GM12873 (cell line): ENCODE measurements around the gene ANGPT4.

Source experiments
- TF ChIP-seq, protein P1 (sequence below): IDR thresholded peaks from 2 replicates; pipeline ENCODE4 v1.5.1; 2012; ENCODE audit warnings: low read depth, mild to moderate bottlenecking, moderate library complexity, low read length, control low read depth; ENCODE audit not compliant: insufficient read depth; ENCODE audit errors: missing control alignments

ANGPT4 gene

DNA sequence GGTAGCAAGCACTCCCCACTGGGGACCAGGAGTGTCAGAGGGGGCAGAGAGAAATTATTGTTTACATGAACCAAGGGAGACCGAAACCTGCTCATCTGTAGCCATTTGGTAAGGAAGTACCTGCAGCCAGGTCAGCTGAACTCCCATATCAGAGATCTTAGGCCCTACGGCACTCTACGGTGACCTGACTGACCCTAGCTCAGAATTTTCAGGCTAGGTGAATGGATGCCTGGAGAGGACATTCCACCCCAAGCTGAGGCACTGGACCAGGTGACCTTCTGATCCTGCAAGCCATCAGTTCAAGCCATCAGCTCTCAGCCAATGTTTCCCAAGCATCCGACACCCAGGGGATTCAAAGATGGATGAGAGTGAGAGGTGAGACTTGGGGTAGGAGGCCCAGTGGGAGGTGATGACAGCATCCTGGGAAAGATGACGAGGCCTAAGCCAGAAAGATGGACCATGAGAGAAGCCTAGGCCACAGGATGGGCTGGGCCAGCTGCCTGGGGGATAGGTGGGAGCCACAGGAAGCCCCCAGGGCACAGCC lies 2.8 kb downstream of the ANGPT4 start:
- TF ChIP-seq, protein P1, sequence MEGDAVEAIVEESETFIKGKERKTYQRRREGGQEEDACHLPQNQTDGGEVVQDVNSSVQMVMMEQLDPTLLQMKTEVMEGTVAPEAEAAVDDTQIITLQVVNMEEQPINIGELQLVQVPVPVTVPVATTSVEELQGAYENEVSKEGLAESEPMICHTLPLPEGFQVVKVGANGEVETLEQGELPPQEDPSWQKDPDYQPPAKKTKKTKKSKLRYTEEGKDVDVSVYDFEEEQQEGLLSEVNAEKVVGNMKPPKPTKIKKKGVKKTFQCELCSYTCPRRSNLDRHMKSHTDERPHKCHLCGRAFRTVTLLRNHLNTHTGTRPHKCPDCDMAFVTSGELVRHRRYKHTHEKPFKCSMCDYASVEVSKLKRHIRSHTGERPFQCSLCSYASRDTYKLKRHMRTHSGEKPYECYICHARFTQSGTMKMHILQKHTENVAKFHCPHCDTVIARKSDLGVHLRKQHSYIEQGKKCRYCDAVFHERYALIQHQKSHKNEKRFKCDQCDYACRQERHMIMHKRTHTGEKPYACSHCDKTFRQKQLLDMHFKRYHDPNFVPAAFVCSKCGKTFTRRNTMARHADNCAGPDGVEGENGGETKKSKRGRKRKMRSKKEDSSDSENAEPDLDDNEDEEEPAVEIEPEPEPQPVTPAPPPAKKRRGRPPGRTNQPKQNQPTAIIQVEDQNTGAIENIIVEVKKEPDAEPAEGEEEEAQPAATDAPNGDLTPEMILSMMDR, result no peak

DNA sequence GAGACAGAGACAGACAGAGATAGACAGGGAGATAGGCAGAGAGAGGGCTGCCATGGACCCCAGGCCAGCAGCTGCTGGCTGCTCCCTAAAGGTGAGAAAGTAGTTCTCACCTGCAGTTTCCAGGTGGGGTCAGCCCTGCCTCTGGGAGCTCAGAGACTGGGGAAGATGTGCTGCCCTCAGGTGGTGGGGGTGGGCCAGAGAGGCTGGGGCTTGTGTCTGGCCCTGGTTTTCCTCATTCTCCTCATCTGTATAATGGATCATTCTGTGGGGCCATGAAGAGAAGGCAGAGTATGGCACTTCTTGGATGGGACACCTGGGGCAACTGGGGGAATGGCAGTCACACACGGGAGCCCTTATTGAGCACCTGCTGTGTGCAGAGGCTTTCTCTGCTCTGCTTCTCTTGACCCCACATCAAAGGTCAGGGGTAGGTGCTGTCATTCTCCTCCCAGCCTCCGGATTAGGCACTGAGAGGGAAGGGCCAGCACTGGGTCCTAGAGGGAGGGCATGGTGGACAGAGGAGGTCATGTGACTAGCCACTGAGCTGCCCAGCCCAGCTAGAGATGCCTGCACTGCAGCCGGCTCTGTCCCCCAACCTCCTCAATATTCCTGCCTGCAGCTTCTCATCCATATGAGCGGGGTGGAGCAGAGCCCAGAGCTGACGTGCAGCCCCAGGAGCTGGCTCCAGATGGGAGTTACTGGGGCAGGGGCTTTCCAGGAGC lies 4.1 kb downstream of the ANGPT4 start:
- TF ChIP-seq, protein P1, result peak; percentile 15

DNA sequence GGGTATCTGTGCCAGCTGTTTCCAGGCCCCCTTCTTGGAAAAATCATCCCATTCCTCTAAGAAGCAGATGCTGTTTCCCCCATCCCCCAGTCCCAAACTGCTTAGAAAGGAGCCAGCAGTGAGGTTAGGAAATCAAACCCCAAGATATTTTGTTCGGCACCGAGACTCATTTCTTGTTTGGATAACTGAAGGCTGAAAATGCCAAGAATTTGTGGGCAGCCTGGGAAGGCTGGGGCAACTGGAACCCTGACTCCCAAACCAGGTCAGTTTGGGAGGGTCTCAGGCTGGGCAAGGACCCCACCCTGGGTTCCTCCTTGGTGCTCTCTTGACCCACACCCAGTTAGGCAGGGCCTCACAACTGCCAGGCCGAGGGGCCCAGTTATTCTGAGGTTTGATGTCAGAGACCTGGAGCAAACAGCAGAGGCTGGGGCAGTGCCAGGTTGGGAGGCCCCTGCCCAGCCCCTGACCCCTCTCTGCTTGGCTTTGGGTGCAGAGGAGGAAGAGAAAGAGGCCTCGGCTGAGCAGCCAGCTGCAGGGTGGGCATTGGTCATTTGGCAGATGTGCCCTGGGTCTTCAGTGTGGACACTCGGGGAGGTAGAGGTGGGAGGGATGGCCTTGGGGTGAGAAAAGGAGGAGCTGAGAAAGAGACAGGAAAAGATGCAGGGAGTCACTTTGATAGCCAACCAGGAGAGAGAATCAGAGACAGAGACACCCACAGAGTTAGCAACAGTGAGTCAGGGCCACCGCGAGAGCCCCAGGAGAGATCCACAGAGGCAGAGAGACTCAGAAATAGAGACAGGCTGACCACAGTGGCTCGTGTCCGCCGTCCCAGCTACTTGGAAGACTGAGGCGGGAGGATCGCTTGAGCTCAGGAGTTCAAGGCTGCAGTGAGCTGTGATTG lies 5.0 kb downstream of the ANGPT4 start:
- TF ChIP-seq, protein P1, result no peak

DNA sequence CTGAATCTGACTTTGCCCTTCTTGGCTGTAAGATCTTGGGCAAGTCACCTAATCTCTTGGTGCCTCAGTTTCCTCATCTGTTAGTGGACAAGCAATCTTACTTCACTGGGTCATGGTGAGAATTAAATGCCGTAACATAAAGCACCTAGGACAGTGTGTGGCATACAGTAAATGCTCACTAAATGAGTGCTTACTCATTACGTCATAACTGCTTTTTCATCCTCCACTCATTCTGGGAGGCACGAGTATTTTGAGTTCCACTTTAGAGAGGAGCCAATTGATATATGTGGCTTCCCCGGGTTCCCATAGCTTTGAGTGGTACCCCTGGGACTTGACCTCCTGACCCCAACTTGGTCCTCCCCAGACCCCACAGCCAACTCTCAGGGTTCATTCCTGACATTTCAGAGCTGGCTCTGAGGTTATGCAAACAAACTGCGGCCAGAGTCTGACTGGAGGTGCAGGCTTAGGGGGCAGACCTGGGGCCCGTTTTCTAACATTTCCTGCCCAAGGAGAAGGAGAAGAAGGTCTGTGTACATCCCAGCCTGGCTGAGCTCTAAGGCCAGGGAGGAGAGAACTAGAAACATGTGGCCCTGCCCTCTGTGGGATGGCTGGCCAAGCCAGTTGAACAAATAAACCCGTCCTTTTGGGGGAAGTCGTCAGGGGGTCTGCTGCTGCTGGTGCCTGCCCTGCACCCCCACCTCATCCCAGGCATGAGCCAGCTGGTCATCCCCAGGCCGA lies 5.8 kb downstream of the ANGPT4 start:
- TF ChIP-seq, protein P1, result no peak

DNA sequence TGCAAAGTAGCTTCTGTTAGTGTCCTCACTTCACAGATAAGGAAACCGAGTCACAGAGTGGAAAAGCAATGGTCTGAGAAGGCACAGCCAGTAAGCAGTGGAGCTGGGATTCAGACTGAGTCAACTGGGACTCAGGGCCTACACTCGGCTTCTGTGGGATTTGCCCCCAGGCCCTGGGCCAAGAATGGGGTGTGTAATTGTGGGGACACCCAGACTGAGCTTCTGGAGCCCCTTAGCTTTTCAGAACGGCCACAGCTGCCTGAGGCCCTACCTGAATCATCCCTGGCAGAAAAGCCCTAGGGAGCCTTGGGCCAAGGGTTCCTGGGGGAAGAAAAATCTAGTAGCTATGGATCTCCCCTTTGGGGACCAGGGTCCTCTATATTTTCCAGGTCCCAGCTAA lies 6.5 kb downstream of the ANGPT4 start:
- TF ChIP-seq, protein P1, result no peak

DNA sequence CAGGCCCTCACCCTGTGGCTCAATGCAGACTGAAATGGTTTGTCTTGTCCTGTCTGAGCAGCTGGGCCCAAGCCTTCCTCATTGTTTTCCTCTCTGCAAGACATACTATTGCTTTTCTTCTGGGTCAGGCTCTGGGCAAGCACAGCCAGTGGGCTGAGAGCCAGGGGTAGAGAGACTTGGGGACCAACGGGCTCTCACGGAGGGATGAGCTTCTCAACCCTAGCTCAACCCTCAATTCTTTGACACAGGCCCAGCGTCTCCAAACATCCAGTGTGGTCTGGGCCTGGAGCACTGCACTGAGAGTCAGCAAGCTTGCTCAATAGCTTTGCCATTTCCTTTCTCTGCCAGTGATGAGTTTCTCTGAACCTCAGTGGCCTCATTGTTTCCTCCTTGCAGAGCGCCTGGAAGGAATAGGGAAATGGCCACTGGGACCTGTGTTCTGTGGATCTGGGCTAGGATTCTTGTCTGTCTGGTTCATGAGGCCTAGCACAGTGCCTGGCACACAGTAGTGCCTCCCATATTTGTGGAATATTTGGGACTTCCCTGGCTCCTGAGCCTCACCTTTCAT lies 9.3 kb downstream of the ANGPT4 start:
- TF ChIP-seq, protein P1, result no peak
